NCI-H2081 (cell line): Measurements from ENCODE around the gene RPS19.

ENCODE experiments used
- DNase-seq, 2 experiments: peaks; one replicate each; lab custom pipeline; 2025; lab: John Stamatoyannopoulos, UW

The RPS19 gene

DNA sequence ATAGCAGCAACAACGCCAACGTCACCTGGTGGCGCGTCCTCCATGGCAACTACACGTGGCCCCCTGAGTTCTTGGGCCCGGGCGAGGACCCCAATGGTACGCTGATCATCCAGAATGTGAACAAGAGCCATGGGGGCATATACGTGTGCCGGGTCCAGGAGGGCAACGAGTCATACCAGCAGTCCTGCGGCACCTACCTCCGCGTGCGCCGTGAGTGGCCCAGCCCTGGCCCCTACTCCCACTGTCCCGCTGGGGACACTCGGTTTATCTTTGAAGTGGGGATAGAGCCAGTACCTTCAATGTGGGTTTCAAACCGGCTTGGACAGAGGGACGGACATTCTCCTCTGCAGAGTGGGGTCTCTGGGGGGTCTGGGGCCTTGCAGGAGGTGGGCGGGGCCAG is 19.0 kb downstream of the RPS19 start:
- no peak for DNase-seq

GRCh38 chr19:41879670-41880328 is 19.7 kb downstream of the RPS19 start:
- no peak for DNase-seq

DNA sequence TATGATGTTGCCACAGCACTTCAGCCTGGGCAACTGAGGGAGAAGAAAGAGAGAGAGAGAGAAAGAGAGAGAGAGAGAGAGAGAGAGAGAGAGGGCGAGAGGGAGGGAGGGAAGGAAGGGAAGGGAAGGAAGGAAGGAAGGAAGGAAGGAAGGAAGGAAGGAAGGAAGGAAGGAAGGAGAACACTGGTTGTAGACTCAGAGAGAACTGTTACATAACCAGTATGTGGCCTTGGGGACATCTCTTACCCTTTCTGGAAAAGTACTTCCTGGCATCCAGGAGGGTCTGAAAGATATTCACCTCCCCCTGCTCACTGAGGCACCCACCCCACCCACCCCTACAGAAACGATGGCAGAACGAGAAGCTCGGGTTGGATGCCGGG is 20.3 kb downstream of the RPS19 start:
- DNase-seq = no peak

- peak; percentile 19 to 39 for DNase-seq
These were observed 22.8 kb downstream of the RPS19 start, which contains the start of gene ARHGEF1 for GRCh38 chr19:41882568-41883462. TSS of gene ARHGEF1 (plus strand) at chr19:41883184. CDS start at chr19:41888083, 4,899 bp downstream.

DNA sequence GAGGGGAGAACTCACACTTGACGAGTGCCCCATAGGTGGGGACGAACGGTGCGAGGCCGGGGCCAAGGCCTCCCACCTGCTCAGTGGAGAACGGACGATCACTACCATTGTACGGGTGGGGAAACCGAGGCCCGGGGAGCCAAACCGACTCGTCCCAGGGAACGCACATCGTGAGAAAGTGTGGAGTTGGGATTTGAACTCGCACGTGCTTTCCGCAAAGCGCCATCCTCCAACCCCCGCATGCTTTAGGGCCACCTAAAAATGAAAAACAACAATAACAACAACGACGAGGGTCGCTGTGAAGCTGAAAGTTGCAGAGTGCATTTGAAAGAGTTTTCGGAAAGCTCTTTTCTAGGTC is 23.4 kb downstream of the RPS19 start:
- no peak for DNase-seq

GRCh38 chr19:41883821-41884733 is 24.0 kb downstream of the RPS19 start:
- peak; percentile 96 to 98 for DNase-seq

DNA sequence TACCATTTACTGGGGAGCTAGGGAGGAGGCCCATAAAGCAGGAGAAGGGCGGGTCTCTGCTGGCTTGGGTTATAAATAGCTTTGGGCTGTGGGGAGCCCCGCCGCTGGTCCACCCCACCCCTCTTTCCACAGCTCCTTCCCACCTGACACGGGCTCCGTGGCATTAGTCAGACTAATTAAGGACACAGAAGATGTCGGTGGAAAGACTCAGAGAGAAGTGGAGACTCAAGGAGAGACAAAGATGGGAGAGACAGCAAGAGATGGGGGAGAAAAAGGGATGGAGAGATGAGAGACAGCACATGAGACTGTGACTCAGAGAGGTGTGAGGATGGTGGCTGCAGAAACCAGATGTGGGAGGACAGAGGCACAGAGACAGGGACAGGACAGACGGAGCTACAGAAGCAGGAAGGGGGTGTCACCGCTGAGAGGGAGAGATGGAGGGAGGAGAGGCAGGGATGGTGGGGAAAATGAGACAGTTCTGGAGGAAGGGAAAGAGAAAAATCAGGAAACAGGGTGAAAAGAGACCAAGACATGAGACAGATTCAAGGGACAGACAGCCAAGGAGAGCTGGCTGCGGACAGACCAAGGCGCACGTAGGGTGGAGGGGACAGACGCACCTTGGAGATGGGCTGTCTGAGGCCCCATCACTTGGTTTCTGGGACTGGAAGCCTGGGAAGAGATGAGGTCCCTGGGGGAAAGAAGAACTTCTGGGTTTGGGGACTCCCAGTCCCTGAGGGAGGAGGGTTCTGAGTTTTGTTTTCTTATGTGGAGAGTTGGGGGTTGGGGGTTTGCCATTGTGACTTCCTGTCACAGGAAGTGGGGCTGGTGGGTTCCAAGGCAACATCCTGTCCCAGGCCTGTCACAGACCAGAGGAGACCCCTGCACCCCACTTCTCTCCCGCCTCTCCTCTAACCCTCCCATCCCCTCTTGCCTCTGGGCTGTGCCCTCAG is 27.0 kb downstream of the RPS19 start:
- no peak for DNase-seq

GRCh38 chr19:41887711-41888382 is 27.8 kb downstream of the RPS19 start:
- no peak for DNase-seq

DNA sequence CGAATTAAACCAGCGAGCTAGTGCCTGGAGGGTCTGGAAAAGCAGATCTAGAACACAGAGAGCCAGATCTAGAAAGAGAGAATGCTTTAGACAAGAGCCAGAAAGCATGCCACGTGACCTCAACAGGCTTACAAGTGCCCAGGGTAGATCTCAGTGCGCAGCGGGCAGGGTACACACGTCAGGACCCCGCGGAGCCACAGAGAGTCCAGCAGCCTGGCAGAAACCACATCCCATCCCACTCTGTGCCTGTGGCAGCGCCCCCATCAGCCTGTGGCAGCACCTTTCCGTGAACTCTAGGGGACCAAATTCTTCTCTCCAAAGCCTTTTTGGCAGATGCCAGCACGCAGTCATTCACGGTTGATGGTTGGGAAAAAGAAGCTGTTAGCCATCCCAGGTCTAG is 28.9 kb downstream of the RPS19 start:
- DNase-seq = no peak

DNA sequence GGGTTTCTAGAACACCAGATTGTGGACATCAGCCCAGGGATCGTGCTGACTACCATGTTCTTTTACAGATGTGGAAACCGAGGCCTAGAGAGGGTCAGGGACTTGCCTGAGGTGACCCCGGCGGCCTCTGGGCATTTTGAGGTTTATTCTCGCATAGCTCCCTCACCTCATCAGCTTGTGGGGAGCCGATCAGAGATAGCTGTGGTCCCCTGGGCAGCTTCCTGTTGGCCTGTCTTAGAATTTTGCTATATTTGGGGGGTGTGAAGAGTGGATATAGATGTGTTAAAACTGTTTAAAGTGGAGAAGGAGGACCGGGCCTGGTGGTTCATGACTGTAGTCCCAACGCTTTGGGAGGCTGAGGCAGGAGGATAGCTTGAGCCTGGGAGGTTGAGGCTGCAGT is 29.8 kb downstream of the RPS19 start:
- DNase-seq = no peak

- DNase-seq = no peak
These were observed 30.9 kb downstream of the RPS19 start for GRCh38 chr19:41890936-41891335.

- DNase-seq = no peak
These were observed 32.3 kb downstream of the RPS19 start for GRCh38 chr19:41892173-41892902.

GRCh38 chr19:41893899-41894298 is 33.8 kb downstream of the RPS19 start:
- DNase-seq = no peak

DNA sequence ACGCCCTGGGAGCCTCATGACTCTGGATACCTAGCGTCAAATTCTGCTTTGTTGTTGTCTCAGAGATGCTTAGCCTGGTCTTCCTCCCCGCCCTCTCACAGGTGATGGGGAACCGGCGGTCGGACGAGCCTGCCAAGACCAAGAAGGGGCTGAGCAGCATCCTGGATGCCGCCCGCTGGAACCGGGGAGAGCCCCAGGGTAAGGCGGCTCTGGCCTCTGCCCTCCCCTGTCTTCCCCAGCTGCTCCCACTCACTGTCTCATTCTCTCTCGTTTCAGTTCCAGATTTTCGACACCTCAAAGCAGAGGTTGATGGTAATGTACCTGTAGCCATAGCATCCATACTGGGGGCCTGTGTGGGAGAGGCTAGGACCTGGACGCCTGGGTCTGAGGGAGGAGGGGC is 34.3 kb downstream of the RPS19 start:
- no peak for DNase-seq

DNA sequence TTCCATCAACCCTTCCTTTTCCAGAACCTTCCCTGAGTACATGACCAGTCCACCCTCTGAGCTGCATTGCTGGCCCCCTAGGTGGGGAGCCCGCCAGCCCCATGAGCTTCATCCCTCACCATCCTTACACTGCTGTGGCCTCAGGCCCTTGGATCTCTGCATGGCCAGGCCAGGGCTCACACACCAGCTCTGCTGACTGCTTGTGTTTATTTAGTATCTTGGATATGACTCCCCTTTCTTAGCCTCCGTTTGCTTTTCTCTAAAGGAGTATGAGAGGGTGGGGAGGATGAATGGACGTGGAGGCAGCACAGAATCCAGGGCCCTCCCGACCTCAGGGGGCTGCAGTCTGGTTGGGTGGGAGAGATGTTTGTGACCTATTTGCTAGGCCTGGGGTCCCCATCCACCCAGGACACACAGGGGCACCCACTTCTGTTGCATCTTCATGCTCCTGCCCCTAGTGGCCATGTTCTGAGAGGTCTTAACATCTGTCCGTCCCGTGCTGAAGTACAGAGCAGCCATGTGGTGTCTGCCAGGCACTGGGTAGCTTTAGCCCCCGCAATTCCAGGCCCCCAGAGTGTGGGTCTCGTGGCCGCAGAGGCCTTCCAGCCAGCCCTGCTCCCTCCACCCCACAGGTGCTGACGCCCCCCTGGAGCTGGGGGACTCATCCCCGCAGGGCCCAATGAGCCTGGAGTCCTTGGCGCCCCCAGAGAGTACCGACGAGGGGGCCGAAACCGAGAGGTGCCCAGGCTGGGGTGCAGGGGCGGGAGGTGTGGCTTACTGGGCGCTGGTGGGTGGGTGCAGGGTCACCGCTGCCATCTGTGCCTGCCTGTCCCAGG is 35.9 kb downstream of the RPS19 start:
- DNase-seq = no peak

- no peak for DNase-seq
These were observed 36.5 kb downstream of the RPS19 start for GRCh38 chr19:41896581-41896942.

DNA sequence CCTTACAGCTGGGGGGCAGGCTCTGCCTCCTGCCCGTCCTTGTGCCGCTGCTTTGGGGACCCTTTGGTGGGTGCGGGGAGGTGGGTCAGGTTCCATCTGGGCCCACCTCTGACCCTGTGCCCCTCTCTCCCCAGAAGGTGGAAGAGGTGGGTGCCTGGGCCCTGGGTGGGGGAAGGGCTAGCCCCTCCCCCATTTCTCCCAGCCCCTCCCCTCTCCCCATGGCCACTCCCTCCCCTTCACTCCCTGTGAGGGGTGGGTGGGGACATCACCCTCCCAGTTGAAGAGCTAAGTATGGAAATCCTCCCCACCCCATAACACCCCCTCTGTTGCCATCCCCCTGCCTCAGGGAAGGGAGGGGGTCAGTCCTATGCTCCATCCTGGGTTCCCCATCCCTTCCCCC is 37.1 kb downstream of the RPS19 start:
- no peak for DNase-seq

DNA sequence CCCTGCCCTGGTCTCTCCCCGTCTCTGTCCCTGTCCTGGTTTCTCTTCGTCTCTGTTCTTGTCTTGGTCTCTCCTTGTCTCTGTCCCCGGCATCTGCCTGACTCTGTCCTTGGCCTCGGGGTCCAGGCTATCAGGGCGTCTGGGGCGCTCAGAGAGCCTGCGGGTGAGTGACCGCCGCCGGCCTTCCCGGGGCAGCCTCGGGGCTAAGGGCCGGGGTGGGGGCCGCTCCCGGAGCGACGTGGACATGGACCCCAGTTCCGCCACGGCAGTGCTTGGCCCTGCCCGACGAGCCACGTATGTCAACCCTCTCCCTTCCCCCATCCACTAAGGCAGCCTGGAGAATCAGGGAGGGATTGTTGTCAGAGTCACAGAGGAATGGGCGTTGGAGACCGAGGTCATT is 37.8 kb downstream of the RPS19 start:
- DNase-seq = no peak

- no peak for DNase-seq
These were observed 38.2 kb downstream of the RPS19 start for GRCh38 chr19:41898235-41898634.
